ENCODE measurements around the gene GGT5. TPM values are rescaled to one million over a fixed set of nuclear protein-coding genes. Genes with fewer than 3 reads are reported as not detected.
"Not testable (repeated sequence)": the region's sequence is repeated elsewhere in the genome, so short reads cannot be mapped to it uniquely, and the experiment has no call there.

GGT5 gene
- polyA plus RNA-seq, 1 experiment: 29.1 TPM

DNA sequence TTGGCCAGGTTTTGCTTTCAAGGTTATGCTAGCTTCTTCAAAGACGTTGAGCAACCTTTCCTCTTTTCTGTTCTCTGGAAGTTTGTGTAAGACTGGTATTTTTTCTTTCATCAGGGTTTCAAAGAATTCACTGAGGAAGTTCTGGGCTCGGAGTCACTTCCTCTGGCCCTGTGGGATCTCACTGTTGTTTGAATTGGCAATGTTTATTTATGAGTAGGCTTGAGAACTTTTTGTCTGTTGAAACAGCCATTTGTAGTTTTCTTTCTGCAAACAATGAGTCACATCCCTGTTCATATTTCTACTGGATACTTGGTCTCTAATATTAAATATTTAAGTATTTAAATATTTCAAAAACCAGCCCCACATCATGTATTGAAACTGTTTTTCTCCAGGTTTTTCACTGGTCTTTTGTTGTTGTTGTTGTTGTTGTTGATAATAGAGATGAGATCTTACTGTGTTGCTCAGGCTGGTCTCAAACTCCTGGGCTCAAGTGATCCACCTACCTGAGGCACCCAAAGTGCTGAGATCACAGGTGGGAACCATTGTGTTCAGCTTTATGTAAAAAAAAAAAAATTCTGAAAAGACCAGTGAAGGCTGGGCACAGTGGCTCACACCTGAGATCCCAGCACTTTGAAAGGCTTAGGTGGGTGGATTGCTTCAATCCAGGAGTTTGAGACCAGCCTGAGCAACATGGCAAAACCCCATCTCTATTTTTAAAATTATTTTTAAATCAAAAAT lies 36.7 kb downstream of the GGT5 start:
- CTCF ChIA-PET: interaction anchor here (1.5 kb wide), 1 partner anchor 18 kb away, joined by 8 read pairs; no protein-coding TSS in a partner anchor

DNA sequence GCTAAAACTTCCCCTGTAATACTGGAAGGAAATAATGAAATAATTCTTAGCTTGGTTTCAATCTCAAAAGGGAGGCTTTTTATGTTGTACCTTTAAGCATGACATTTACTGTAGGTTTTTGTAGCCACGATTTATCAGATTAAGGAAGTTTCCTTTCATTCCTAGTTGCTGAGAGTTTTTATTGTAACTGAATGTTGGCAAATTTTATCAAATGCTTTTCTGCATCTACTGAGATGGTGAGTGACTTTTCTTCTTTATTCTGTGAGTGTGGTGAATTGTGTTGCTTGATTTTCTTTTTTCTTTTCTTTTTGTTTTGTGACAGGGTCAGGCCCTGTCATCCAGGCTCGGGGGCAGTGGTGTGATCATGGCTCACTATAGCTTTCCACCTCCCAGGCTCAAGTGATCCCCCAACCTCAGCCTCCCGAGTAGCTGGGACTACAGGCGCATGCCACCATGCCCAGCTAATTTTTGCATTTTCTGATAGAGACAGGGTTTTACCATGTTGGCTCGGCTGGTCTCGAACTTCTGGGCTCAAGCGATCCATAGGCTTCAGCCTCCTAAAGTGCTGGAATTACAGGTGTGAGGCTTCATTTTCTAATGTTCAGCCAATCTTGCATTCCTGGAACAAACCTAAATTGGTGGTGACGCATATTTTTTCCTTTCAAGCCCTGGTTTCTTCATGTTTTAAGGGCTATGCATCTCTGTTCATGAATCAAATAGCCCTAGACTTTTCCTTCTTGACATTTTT lies 37.4 kb downstream of the GGT5 start:
- TF ChIP-seq, protein P1, sequence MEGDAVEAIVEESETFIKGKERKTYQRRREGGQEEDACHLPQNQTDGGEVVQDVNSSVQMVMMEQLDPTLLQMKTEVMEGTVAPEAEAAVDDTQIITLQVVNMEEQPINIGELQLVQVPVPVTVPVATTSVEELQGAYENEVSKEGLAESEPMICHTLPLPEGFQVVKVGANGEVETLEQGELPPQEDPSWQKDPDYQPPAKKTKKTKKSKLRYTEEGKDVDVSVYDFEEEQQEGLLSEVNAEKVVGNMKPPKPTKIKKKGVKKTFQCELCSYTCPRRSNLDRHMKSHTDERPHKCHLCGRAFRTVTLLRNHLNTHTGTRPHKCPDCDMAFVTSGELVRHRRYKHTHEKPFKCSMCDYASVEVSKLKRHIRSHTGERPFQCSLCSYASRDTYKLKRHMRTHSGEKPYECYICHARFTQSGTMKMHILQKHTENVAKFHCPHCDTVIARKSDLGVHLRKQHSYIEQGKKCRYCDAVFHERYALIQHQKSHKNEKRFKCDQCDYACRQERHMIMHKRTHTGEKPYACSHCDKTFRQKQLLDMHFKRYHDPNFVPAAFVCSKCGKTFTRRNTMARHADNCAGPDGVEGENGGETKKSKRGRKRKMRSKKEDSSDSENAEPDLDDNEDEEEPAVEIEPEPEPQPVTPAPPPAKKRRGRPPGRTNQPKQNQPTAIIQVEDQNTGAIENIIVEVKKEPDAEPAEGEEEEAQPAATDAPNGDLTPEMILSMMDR (IDR thresholded peaks at IDR 0.05; ENCODE audit: insufficient read depth, low read depth, low read length): no peak
- DNase-seq (ENCODE audit: low read depth): no peak
- POLR2A ChIA-PET: interaction anchor here (0.6 kb wide), 1 partner anchor 9 kb away, joined by 15 read pairs; no protein-coding TSS in a partner anchor

More for the DNA sequence above, 36.7 kb downstream of the GGT5 start:
- POLR2A ChIA-PET: interaction anchor here (0.6 kb wide), 1 partner anchor 10 kb away, joined by 15 read pairs; no protein-coding TSS in a partner anchor
- no peak overlapping the region for H3K4me3 ChIP-seq (ENCODE audit: low read depth, low read length)
- no peaks in the 10 kb centered on the region for H3K36me3 ChIP-seq (ENCODE audit: control insufficient read depth, insufficient read depth, low read length)
- H3K27me3 ChIP-seq (ENCODE audit: control insufficient read depth, insufficient read depth, low read length): no peaks in the 10 kb centered on the region
- TF ChIP-seq, protein P1 (IDR thresholded peaks at IDR 0.05; ENCODE audit: insufficient read depth, low read depth, low read length): no peak
- peak; percentile 95 for DNase-seq (ENCODE audit: low read depth)

DNA sequence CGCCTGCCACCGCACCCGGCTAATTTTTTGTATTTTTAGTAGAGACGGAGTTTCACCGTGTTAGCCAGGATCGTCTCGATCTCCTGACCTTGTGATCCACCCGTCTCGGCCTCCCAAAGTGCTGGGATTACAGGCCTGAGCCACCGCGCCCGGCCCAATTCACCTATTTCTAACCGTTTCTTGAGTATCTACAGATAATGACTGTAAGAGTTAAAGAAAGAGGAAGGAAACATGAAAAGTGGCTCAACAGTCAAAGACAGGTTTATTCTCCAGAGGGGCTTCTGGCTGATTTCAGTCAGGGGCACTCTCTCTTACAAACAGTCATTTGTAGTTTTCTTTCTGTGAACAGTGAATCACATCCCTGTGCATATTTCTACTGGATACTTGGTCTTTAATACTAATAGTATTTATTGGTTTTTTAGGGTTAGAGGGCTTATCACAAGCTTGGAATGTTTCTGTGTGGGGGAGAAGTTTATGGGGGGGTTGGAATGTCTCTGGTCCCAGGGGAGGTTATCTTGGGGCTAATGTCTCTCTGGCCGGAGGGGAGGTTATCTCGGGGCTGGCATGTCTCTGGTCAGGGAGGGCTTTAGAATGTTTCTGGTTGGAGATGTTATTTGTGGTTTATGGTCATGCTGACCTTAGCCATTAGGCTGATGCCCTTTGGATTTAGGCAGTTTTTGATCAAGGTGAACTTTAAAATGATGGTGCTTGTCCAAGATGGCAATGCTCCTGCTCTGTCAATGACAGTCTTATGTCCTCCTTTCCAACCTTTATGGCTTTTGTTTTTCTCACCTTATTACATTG lies 38.2 kb downstream of the GGT5 start:
- not testable (repeated sequence) for H3K4me3 ChIP-seq (ENCODE audit: low read depth, low read length); H3K27me3 ChIP-seq (ENCODE audit: control insufficient read depth, insufficient read depth, low read length)
- CTCF ChIA-PET: interaction anchor here (0.6 to 1.0 kb wide), 3 partner anchors 16 to 924 kb away, joined by 4 to 6 read pairs (median 4); no protein-coding TSS in a partner anchor

More for the DNA sequence above, 37.4 kb downstream of the GGT5 start:
- Histone ChIP-seq H3K36me3 (ENCODE audit: control insufficient read depth, insufficient read depth, low read length) (no peaks in the 10 kb centered on the region), H3K27me3 (ENCODE audit: control insufficient read depth, insufficient read depth, low read length) (no peaks in the 10 kb centered on the region), H3K4me3 (ENCODE audit: low read depth, low read length) (no peak overlapping the region)
- CTCF ChIA-PET: interaction anchor here (1.0 to 1.5 kb wide), 2 partner anchors 17 to 18 kb away, joined by 6 to 8 read pairs; no protein-coding TSS in a partner anchor

GRCh38 chr22:24205438-24206195 lies 39.3 kb downstream of the GGT5 start:
- Histone ChIP-seq H3K27me3 (ENCODE audit: control insufficient read depth, insufficient read depth, low read length) (no peaks in the 10 kb centered on the region), H3K4me3 (ENCODE audit: low read depth, low read length) (no peak overlapping the region), H3K36me3 (ENCODE audit: control insufficient read depth, insufficient read depth, low read length) (no peaks in the 10 kb centered on the region)
- DNase-seq (ENCODE audit: low read depth): no peak
- ChIA-PET POLR2A (no interaction called here), CTCF (interaction anchor here (1.0 to 1.2 kb wide), 3 partner anchors 14 to 147 kb away, joined by 3 to 5 read pairs (median 5); no protein-coding TSS in a partner anchor)
- TF ChIP-seq, protein P1 (IDR thresholded peaks at IDR 0.05; ENCODE audit: insufficient read depth, low read depth, low read length): no peak

More for the DNA sequence above, 38.2 kb downstream of the GGT5 start:
- POLR2A ChIA-PET; H3K36me3 ChIP-seq (ENCODE audit: control insufficient read depth, insufficient read depth, low read length); DNase-seq (ENCODE audit: low read depth): not testable (repeated sequence)

DNA sequence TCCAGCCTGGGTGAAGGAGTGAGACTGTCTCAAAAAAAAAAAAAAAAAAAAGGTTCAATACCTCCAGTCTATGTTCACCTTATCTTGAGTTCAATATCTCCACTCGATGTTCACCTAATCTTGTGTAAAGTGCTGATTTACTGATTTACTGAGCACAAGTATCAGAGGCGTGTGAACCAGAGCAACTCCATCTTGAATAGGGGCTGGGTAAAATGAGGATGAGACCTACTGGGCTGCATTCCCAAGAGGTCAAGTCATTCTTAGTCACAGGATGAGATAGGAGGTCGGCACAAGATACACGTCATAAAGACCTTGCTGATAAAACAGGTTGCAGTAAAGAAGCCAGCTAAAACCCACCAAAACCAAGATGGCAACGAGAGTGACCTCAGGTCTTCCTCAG lies 41.0 kb downstream of the GGT5 start:
- CTCF ChIA-PET: interaction anchor here (3.0 kb wide), 1 partner anchor 14 kb away, joined by 11 read pairs; no protein-coding TSS in a partner anchor
- POLR2A ChIA-PET; H3K27me3 ChIP-seq (ENCODE audit: control insufficient read depth, insufficient read depth, low read length); H3K4me3 ChIP-seq (ENCODE audit: low read depth, low read length); H3K36me3 ChIP-seq (ENCODE audit: control insufficient read depth, insufficient read depth, low read length); DNase-seq (ENCODE audit: low read depth): not testable (repeated sequence)
